Transverse colon (tissue), 4 donors: ENCODE measurements around the gene WBP1L.

Experiments used
- CTCF ChIP-seq, 5 experiments: fragments of 200-600 bp in 3 of 5; fragments of 450-650 bp in 2 of 5; sonication (generic) in 3 of 5; IDR thresholded peaks; 1 replicate in 2 of 5; 2 replicates in 3 of 5; pipeline ENCODE4 v1.5.1; 2016 to 2017; ENCODE audit warnings: antibody characterized with exemption in 5 of 5, inconsistent platforms in 3 of 5, mild to moderate bottlenecking in 2 of 5, moderate library complexity in 1 of 5
- EP300 ChIP-seq: sonication (generic); formaldehyde crosslinking; IDR thresholded peaks from one replicate; pipeline ENCODE4 v1.6.1; 2017; ENCODE audit warnings: antibody characterized with exemption, low read depth
- POLR2A ChIP-seq: fragments of 450-650 bp; IDR thresholded peaks from one replicate; pipeline ENCODE4 v1.6.1; 2016; ENCODE audit warnings: antibody characterized with exemption, mild to moderate bottlenecking, moderate library complexity
- POLR2AphosphoS5 ChIP-seq, 3 donors: sonication (generic); formaldehyde crosslinking; IDR thresholded peaks; one replicate each; pipeline ENCODE4 v1.6.1; 2016; ENCODE audit warnings: antibody characterized with exemption in 3 of 3

GRCh38 chr10:102799691-102800471, 56.1 kb downstream of the WBP1L start:
- TF ChIP-seq CTCF (IDR thresholded peaks at IDR 0.05) (no peak), POLR2A (no peak), EP300 (no peak), POLR2AphosphoS5 (IDR thresholded peaks at IDR 0.05) (no peak)
